ENCODE data around the gene SHFL.

SHFL gene

GRCh38 chr19:10088949-10089554 is 2.9 kb downstream of the SHFL start:
- Histone ChIP-seq H3K9me3 (ENCODE audit: control insufficient read depth, insufficient read depth, low read length) (no peaks in the 10 kb centered on the region), H3K9ac (ENCODE audit: low read depth, low read length) (no peak overlapping the region), H3K27ac (ENCODE audit: low read depth, low read length) (no peak overlapping the region), H3K4me3 (ENCODE audit: low read depth, low read length) (no peak overlapping the region), H3K36me3 (ENCODE audit: control insufficient read depth, insufficient read depth, low read length) (peaks cover 6% of the 10 kb centered on the region; the same call in 1 of the 2 replicates), H3K4me1 (ENCODE audit: control insufficient read depth, insufficient read depth, low read length) (peaks cover 3% of the 10 kb centered on the region; the same call in 1 of the 2 replicates), H3K27me3 (ENCODE audit: control insufficient read depth, insufficient read depth, low read length) (no peaks in the 10 kb centered on the region)

- Histone ChIP-seq H3K4me3 (ENCODE audit: low read depth, low read length) (no peak overlapping the region), H3K9ac (ENCODE audit: low read depth, low read length) (no peak overlapping the region), H3K9me3 (ENCODE audit: control insufficient read depth, insufficient read depth, low read length) (no peaks in the 10 kb centered on the region), H3K27me3 (ENCODE audit: control insufficient read depth, insufficient read depth, low read length) (peaks cover 6% of the 10 kb centered on the region), H3K27ac (ENCODE audit: low read depth, low read length) (no peak overlapping the region), H3K4me1 (ENCODE audit: control insufficient read depth, insufficient read depth, low read length) (peaks cover 3% of the 10 kb centered on the region; the same call in 1 of the 2 replicates), H3K36me3 (ENCODE audit: control insufficient read depth, insufficient read depth, low read length) (peaks cover 6% of the 10 kb centered on the region; the same call in 1 of the 2 replicates)
Measured at GRCh38 chr19:10089801-10090375, 3.8 kb downstream of the SHFL start.

- H3K4me1 ChIP-seq (ENCODE audit: control insufficient read depth, insufficient read depth, low read length) = no peaks in the 10 kb centered on the region
- no peak overlapping the region for H3K9ac ChIP-seq (ENCODE audit: low read depth, low read length)
- no peak overlapping the region for H3K4me3 ChIP-seq (ENCODE audit: low read depth, low read length)
- peaks cover 6% of the 10 kb centered on the region; the same call in 1 of the 2 replicates for H3K36me3 ChIP-seq (ENCODE audit: control insufficient read depth, insufficient read depth, low read length)
- H3K27ac ChIP-seq (ENCODE audit: low read depth, low read length) = no peak overlapping the region
- no peaks in the 10 kb centered on the region for H3K9me3 ChIP-seq (ENCODE audit: control insufficient read depth, insufficient read depth, low read length)
- peaks cover 17% of the 10 kb centered on the region for H3K27me3 ChIP-seq (ENCODE audit: control insufficient read depth, insufficient read depth, low read length)
Measured at GRCh38 chr19:10091370-10091687, 5.2 kb downstream of the SHFL start.

GRCh38 chr19:10091895-10092641 is 6.0 kb downstream of the SHFL start:
- H3K4me3 ChIP-seq (ENCODE audit: low read depth, low read length) = no peak overlapping the region
- H3K27ac ChIP-seq (ENCODE audit: low read depth, low read length) = no peak overlapping the region
- H3K36me3 ChIP-seq (ENCODE audit: control insufficient read depth, insufficient read depth, low read length) = peaks cover 6% of the 10 kb centered on the region; the same call in 1 of the 2 replicates
- no peak overlapping the region for H3K9ac ChIP-seq (ENCODE audit: low read depth, low read length)
- H3K9me3 ChIP-seq (ENCODE audit: control insufficient read depth, insufficient read depth, low read length) = no peaks in the 10 kb centered on the region
- peaks cover 23% of the 10 kb centered on the region for H3K27me3 ChIP-seq (ENCODE audit: control insufficient read depth, insufficient read depth, low read length)
- H3K4me1 ChIP-seq (ENCODE audit: control insufficient read depth, insufficient read depth, low read length) = no peaks in the 10 kb centered on the region

- no peak overlapping the region for H3K9ac ChIP-seq (ENCODE audit: low read depth, low read length)
- no peaks in the 10 kb centered on the region for H3K4me1 ChIP-seq (ENCODE audit: control insufficient read depth, insufficient read depth, low read length)
- H3K4me3 ChIP-seq (ENCODE audit: low read depth, low read length) = no peak overlapping the region
- peaks cover 6% of the 10 kb centered on the region; the same call in 1 of the 2 replicates for H3K36me3 ChIP-seq (ENCODE audit: control insufficient read depth, insufficient read depth, low read length)
- peaks cover 25% of the 10 kb centered on the region for H3K27me3 ChIP-seq (ENCODE audit: control insufficient read depth, insufficient read depth, low read length)
- H3K27ac ChIP-seq (ENCODE audit: low read depth, low read length) = no peak overlapping the region
- no peaks in the 10 kb centered on the region for H3K9me3 ChIP-seq (ENCODE audit: control insufficient read depth, insufficient read depth, low read length)
Measured at GRCh38 chr19:10092648-10093294, 6.7 kb downstream of the SHFL start.

- Histone ChIP-seq H3K27me3 (ENCODE audit: control insufficient read depth, insufficient read depth, low read length) (peaks cover 25% of the 10 kb centered on the region), H3K27ac (ENCODE audit: low read depth, low read length) (no peak overlapping the region), H3K9ac (ENCODE audit: low read depth, low read length) (no peak overlapping the region), H3K4me3 (ENCODE audit: low read depth, low read length) (no peak overlapping the region), H3K36me3 (ENCODE audit: control insufficient read depth, insufficient read depth, low read length) (peaks cover 6% of the 10 kb centered on the region; the same call in 1 of the 2 replicates), H3K9me3 (ENCODE audit: control insufficient read depth, insufficient read depth, low read length) (no peaks in the 10 kb centered on the region), H3K4me1 (ENCODE audit: control insufficient read depth, insufficient read depth, low read length) (no peaks in the 10 kb centered on the region)
Measured at GRCh38 chr19:10093295-10094186, 7.4 kb downstream of the SHFL start.

- H3K27me3 ChIP-seq (ENCODE audit: control insufficient read depth, insufficient read depth, low read length) = peaks cover 25% of the 10 kb centered on the region
- no peaks in the 10 kb centered on the region for H3K4me1 ChIP-seq (ENCODE audit: control insufficient read depth, insufficient read depth, low read length)
- H3K9ac ChIP-seq (ENCODE audit: low read depth, low read length) = no peak overlapping the region
- no peak overlapping the region for H3K27ac ChIP-seq (ENCODE audit: low read depth, low read length)
- peaks cover 6% of the 10 kb centered on the region; the same call in 1 of the 2 replicates for H3K36me3 ChIP-seq (ENCODE audit: control insufficient read depth, insufficient read depth, low read length)
- H3K9me3 ChIP-seq (ENCODE audit: control insufficient read depth, insufficient read depth, low read length) = no peaks in the 10 kb centered on the region
- H3K4me3 ChIP-seq (ENCODE audit: low read depth, low read length) = peak overlapping the region; percentile 48; the same call in 1 of the 2 replicates
Measured at GRCh38 chr19:10095622-10095947, 9.5 kb downstream of the SHFL start.

GRCh38 chr19:10095948-10096614 is 10.0 kb downstream of the SHFL start:
- Histone ChIP-seq H3K27ac (ENCODE audit: low read depth, low read length) (no peak overlapping the region), H3K9me3 (ENCODE audit: control insufficient read depth, insufficient read depth, low read length) (no peaks in the 10 kb centered on the region), H3K4me1 (ENCODE audit: control insufficient read depth, insufficient read depth, low read length) (no peaks in the 10 kb centered on the region), H3K36me3 (ENCODE audit: control insufficient read depth, insufficient read depth, low read length) (peaks cover 6% of the 10 kb centered on the region; the same call in 1 of the 2 replicates), H3K9ac (ENCODE audit: low read depth, low read length) (0 out of 2 replicates have a peak overlapping the region, but pooled peaks have one; percentile 63), H3K4me3 (ENCODE audit: low read depth, low read length) (peak overlapping the region; percentile 55), H3K27me3 (ENCODE audit: control insufficient read depth, insufficient read depth, low read length) (peaks cover 25% of the 10 kb centered on the region)

GRCh38 chr19:10096615-10096963 is 10.5 kb downstream of the SHFL start:
- H3K4me3 ChIP-seq (ENCODE audit: low read depth, low read length) = peak overlapping the region; percentile 55
- no peak overlapping the region for H3K27ac ChIP-seq (ENCODE audit: low read depth, low read length)
- 0 out of 2 replicates have a peak overlapping the region, but pooled peaks have one; percentile 63 for H3K9ac ChIP-seq (ENCODE audit: low read depth, low read length)

More at GRCh38 chr19:10096615-10096963, 10.5 kb downstream of the SHFL start:
- peaks cover 25% of the 10 kb centered on the region for H3K27me3 ChIP-seq (ENCODE audit: control insufficient read depth, insufficient read depth, low read length)
- peaks cover 6% of the 10 kb centered on the region; the same call in 1 of the 2 replicates for H3K36me3 ChIP-seq (ENCODE audit: control insufficient read depth, insufficient read depth, low read length)
- H3K4me1 ChIP-seq (ENCODE audit: control insufficient read depth, insufficient read depth, low read length) = no peaks in the 10 kb centered on the region
- H3K9me3 ChIP-seq (ENCODE audit: control insufficient read depth, insufficient read depth, low read length) = no peaks in the 10 kb centered on the region

Measured in HUES48 (cell line).